Smooth muscle cell (in vitro differentiated cells): ENCODE results near the gene CCDC9B. TPM values are rescaled to one million over a fixed set of nuclear protein-coding genes. Genes with fewer than 3 reads are reported as not detected.

ENCODE experiments used
- DNase-seq: peaks from one replicate; lab custom pipeline; 2025; ENCODE audit not compliant: unreplicated experiment; lab: John Stamatoyannopoulos, UW
- H2AFZ ChIP-seq: fragments of 200-600 bp; sonication (generic); 2 replicates; pipeline ENCODE4 v1.6.0; 2016; ENCODE audit warnings: antibody characterized with exemption, low read depth, mild to moderate bottlenecking
- H3F3A ChIP-seq: fragments of 200-600 bp; sonication (generic); 2 replicates; pipeline ENCODE4 v1.6.0; 2017; ENCODE audit warnings: antibody characterized with exemption, low read depth
- H3K27ac ChIP-seq: fragments of 200-600 bp; sonication (generic); 2 replicates; pipeline ENCODE4 v1.5.1; 2016; ENCODE audit warnings: low read depth, mild to moderate bottlenecking
- H3K27me3 ChIP-seq: fragments of 200-600 bp; sonication (generic); 2 replicates; pipeline ENCODE4 v1.6.1; 2016; ENCODE audit warnings: low read depth, mild to moderate bottlenecking
- H3K36me3 ChIP-seq: fragments of 200-600 bp; sonication (generic); 2 replicates; pipeline ENCODE4 v1.5.1; 2016; ENCODE audit warnings: low read depth
- H3K4me1 ChIP-seq: fragments of 200-600 bp; sonication (generic); 2 replicates; pipeline ENCODE4 v1.5.1; 2016; ENCODE audit warnings: low read depth
- H3K4me2 ChIP-seq: fragments of 200-600 bp; sonication (generic); 2 replicates; pipeline ENCODE4 v1.6.0; 2016; ENCODE audit warnings: mild to moderate bottlenecking
- H3K4me3 ChIP-seq: fragments of 200-600 bp; sonication (generic); 2 replicates; pipeline ENCODE4 v1.5.1; 2016; ENCODE audit warnings: mild to moderate bottlenecking
- H3K79me2 ChIP-seq: fragments of 200-600 bp; sonication (generic); 2 replicates; pipeline ENCODE4 v1.6.0; 2016; ENCODE audit warnings: low read depth, mild to moderate bottlenecking
- H3K9ac ChIP-seq: fragments of 200-600 bp; sonication (generic); 2 replicates; pipeline ENCODE4 v1.6.0; 2016; ENCODE audit warnings: low read depth
- H3K9me3 ChIP-seq: fragments of 200-600 bp; sonication (generic); replicated peaks from 2 replicates; pipeline ENCODE4 v1.5.1; 2016; ENCODE audit warnings: low read depth
- H4K20me1 ChIP-seq: fragments of 200-600 bp; sonication (generic); 2 replicates; pipeline ENCODE4 v1.6.0; 2016; ENCODE audit warnings: low read depth
- CTCF ChIP-seq: fragments of 200-600 bp; sonication (generic); IDR thresholded peaks from 2 replicates; pipeline ENCODE4 v1.5.1; 2017; ENCODE audit warnings: borderline replicate concordance, mild to moderate bottlenecking, antibody characterized with exemption; ENCODE audit not compliant: insufficient read depth, poor library complexity, severe bottlenecking
- WGBS: methylation state at CpG from one replicate; pipeline ENCODE4 v1.1.7; 2016; ENCODE audit warnings: low lambda C conversion rate; 5-methylcytosine and 5-hydroxymethylcytosine counted together
- polyA plus RNA-seq: library from polyadenylated mRNA; unstranded; fragments of >200 nt; fragmentation: Nextera tagmentation; extraction: Ambion mirVana; gene quantifications from 2 replicates; pipeline ENCODE4 v1.2.1, GENCODE V29; 2016
- total RNA-seq: library from RNA; depleted of rRNA; stranded (reverse); fragments of >200 nt; gene quantifications from 2 replicates; pipeline ENCODE4 v1.2.3, GENCODE V29; 2014

CCDC9B gene
- total and polyA plus RNA-seq, 2 experiments from 2014 or later, result 0.97 to 3.8 TPM

- Histone ChIP-seq H3K27me3 (no peaks in the 10 kb centered on the region), H3K4me2 (peak overlapping the region; percentile 67), H3K4me1 (peaks cover 26% of the 10 kb centered on the region), H3K36me3 (no peaks in the 10 kb centered on the region), H3K27ac (peak overlapping the region; percentile 87), H3K9ac (peak overlapping the region; percentile 7), H3K4me3 (no peak overlapping the region), H4K20me1 (no peaks in the 10 kb centered on the region), H3F3A (peaks cover 22% of the 10 kb centered on the region), H3K9me3 (no peaks in the 10 kb centered on the region), H2AFZ (no peak overlapping the region), H3K79me2 (no peaks in the 10 kb centered on the region)
- no peak for DNase-seq
- TF ChIP-seq CTCF, result no peak
- WGBS, result 66% methylated on average over 3 of the region's 3 CpGs
Measured at GRCh38 chr15:40334541-40334940, 6.2 kb downstream of the CCDC9B start.

GRCh38 chr15:40333922-40334492, 6.7 kb downstream of the CCDC9B start:
- 7% methylated on average over 12 of the region's 12 CpGs for WGBS
- Histone ChIP-seq H3K4me3 (no peak overlapping the region), H3K4me1 (peaks cover 21% of the 10 kb centered on the region), H3K79me2 (no peaks in the 10 kb centered on the region), H4K20me1 (no peaks in the 10 kb centered on the region), H3K27ac (peak overlapping the region; percentile 87), H2AFZ (no peak overlapping the region), H3K9ac (peak overlapping the region; percentile 7), H3K4me2 (peak overlapping the region; percentile 67), H3K27me3 (no peaks in the 10 kb centered on the region), H3K9me3 (no peaks in the 10 kb centered on the region), H3K36me3 (no peaks in the 10 kb centered on the region), H3F3A (peaks cover 25% of the 10 kb centered on the region)
- peak; percentile 44 for DNase-seq
- no peak for TF ChIP-seq CTCF

GRCh38 chr15:40332113-40332781, 8.5 kb downstream of the CCDC9B start:
- no peaks in the 10 kb centered on the region for H3K9me3 ChIP-seq
- H3K79me2 ChIP-seq, result no peaks in the 10 kb centered on the region
- H3K36me3 ChIP-seq, result no peaks in the 10 kb centered on the region
- no peak overlapping the region for H3K4me2 ChIP-seq
- WGBS, result 86% methylated on average over 8 of the region's 8 CpGs
- H3K27ac ChIP-seq, result no peak overlapping the region
- no peak overlapping the region for H3K4me3 ChIP-seq
- DNase-seq, result no peak
- peaks cover 36% of the 10 kb centered on the region for H3K4me1 ChIP-seq
- no peak for TF ChIP-seq CTCF
- H4K20me1 ChIP-seq, result no peaks in the 10 kb centered on the region
- no peaks in the 10 kb centered on the region for H3K27me3 ChIP-seq
- H3F3A ChIP-seq, result peaks cover 25% of the 10 kb centered on the region
- H2AFZ ChIP-seq, result no peak overlapping the region
- no peak overlapping the region for H3K9ac ChIP-seq
